ENCODE results near the gene MT1F. TPM values are rescaled to one million over a fixed set of nuclear protein-coding genes. Genes with fewer than 3 reads are reported as not detected.

The MT1F gene
- total and polyA plus RNA-seq, 9 donors, result 0.35 to 3.9 (median 1.3) TPM; not detected in 1

- peaks cover 24% of the 10 kb centered on the region for H3K27me3 ChIP-seq (ENCODE audit: control insufficient read depth, insufficient read depth, low read length)
- H3K36me3 ChIP-seq (ENCODE audit: control insufficient read depth, insufficient read depth, low read length), result no peaks in the 10 kb centered on the region
- H3K9me3 ChIP-seq (replicated peaks; ENCODE audit: control insufficient read depth, low read depth, low read length), result no peaks in the 10 kb centered on the region
- DNase-seq, result peak; percentile 86
- WGBS (ENCODE audit: insufficient coverage), result 2% methylated on average over 61 of the region's 62 CpGs
- H3K4me3 ChIP-seq (ENCODE audit: low read length), result peak within 1 kb of the TSS; percentile 71
- peaks cover 19% of the 10 kb centered on the region for H3K4me1 ChIP-seq (ENCODE audit: control insufficient read depth, insufficient read depth, low read length)
- peak within 1 kb of the TSS; percentile 82 for H3K27ac ChIP-seq (ENCODE audit: low read length)
Observed at GRCh38 chr16:56625140-56625942, 32.4 kb upstream of the MT1F start, which contains the start of gene MT1E. Gene MT1E (plus strand): TSS chr16:56625781. CDS start chr16:56625852, 71 bp downstream.

- Histone ChIP-seq H3K36me3 (ENCODE audit: control insufficient read depth, insufficient read depth, low read length) (no peaks in the 10 kb centered on the region), H3K4me1 (ENCODE audit: control insufficient read depth, insufficient read depth, low read length) (peaks cover 19% of the 10 kb centered on the region), H3K27me3 (ENCODE audit: control insufficient read depth, insufficient read depth, low read length) (peaks cover 27% of the 10 kb centered on the region), H3K9me3 (replicated peaks; ENCODE audit: control insufficient read depth, low read depth, low read length) (no peaks in the 10 kb centered on the region), H3K4me3 (ENCODE audit: low read length) (peak overlapping the region; percentile 71), H3K27ac (ENCODE audit: low read length) (peak overlapping the region; percentile 77)
- peak; percentile 77 for DNase-seq
- 21% methylated on average over 12 of the region's 16 CpGs for WGBS (ENCODE audit: insufficient coverage)
Observed at GRCh38 chr16:56625943-56626654, 31.7 kb upstream of the MT1F start.

- no peaks in the 10 kb centered on the region for H3K36me3 ChIP-seq (ENCODE audit: control insufficient read depth, insufficient read depth, low read length)
- no peak overlapping the region for H3K27ac ChIP-seq (ENCODE audit: low read length)
- H3K27me3 ChIP-seq (ENCODE audit: control insufficient read depth, insufficient read depth, low read length), result peaks cover 32% of the 10 kb centered on the region
- WGBS (ENCODE audit: insufficient coverage), result 58% methylated on average over 5 of the region's 7 CpGs
- no peak overlapping the region for H3K4me3 ChIP-seq (ENCODE audit: low read length)
- H3K9me3 ChIP-seq (replicated peaks; ENCODE audit: control insufficient read depth, low read depth, low read length), result no peaks in the 10 kb centered on the region
- H3K4me1 ChIP-seq (ENCODE audit: control insufficient read depth, insufficient read depth, low read length), result peaks cover 20% of the 10 kb centered on the region
- DNase-seq, result no peak
Observed at GRCh38 chr16:56626685-56627084, 31.1 kb upstream of the MT1F start.

- H3K4me3 ChIP-seq (ENCODE audit: low read length), result no peak overlapping the region
- H3K4me1 ChIP-seq (ENCODE audit: control insufficient read depth, insufficient read depth, low read length), result peaks cover 32% of the 10 kb centered on the region
- no peak for DNase-seq
- H3K27ac ChIP-seq (ENCODE audit: low read length), result no peak overlapping the region
- peaks cover 52% of the 10 kb centered on the region for H3K27me3 ChIP-seq (ENCODE audit: control insufficient read depth, insufficient read depth, low read length)
- H3K36me3 ChIP-seq (ENCODE audit: control insufficient read depth, insufficient read depth, low read length), result no peaks in the 10 kb centered on the region
- 39% methylated on average over 4 of the region's 9 CpGs for WGBS (ENCODE audit: insufficient coverage)
- H3K9me3 ChIP-seq (replicated peaks; ENCODE audit: control insufficient read depth, low read depth, low read length), result no peaks in the 10 kb centered on the region
Observed at GRCh38 chr16:56628486-56629350, 29.0 kb upstream of the MT1F start.

GRCh38 chr16:56629531-56629930 is 28.2 kb upstream of the MT1F start:
- H3K4me3 ChIP-seq (ENCODE audit: low read length), result no peak overlapping the region
- WGBS (ENCODE audit: insufficient coverage), result 88% methylated on average over 3 of the region's 3 CpGs
- DNase-seq, result no peak
- peaks cover 32% of the 10 kb centered on the region for H3K4me1 ChIP-seq (ENCODE audit: control insufficient read depth, insufficient read depth, low read length)
- H3K27ac ChIP-seq (ENCODE audit: low read length), result no peak overlapping the region
- H3K36me3 ChIP-seq (ENCODE audit: control insufficient read depth, insufficient read depth, low read length), result no peaks in the 10 kb centered on the region
- H3K27me3 ChIP-seq (ENCODE audit: control insufficient read depth, insufficient read depth, low read length), result peaks cover 58% of the 10 kb centered on the region
- no peaks in the 10 kb centered on the region for H3K9me3 ChIP-seq (replicated peaks; ENCODE audit: control insufficient read depth, low read depth, low read length)

GRCh38 chr16:56630134-56630533 is 27.6 kb upstream of the MT1F start:
- Histone ChIP-seq H3K27me3 (ENCODE audit: control insufficient read depth, insufficient read depth, low read length) (peaks cover 60% of the 10 kb centered on the region), H3K4me1 (ENCODE audit: control insufficient read depth, insufficient read depth, low read length) (peaks cover 30% of the 10 kb centered on the region), H3K9me3 (replicated peaks; ENCODE audit: control insufficient read depth, low read depth, low read length) (no peaks in the 10 kb centered on the region), H3K27ac (ENCODE audit: low read length) (no peak overlapping the region), H3K36me3 (ENCODE audit: control insufficient read depth, insufficient read depth, low read length) (no peaks in the 10 kb centered on the region), H3K4me3 (ENCODE audit: low read length) (no peak overlapping the region)
- DNase-seq, result no peak
- 60% methylated on average over 1 of the region's 3 CpGs for WGBS (ENCODE audit: insufficient coverage)

- no peak overlapping the region for H3K4me3 ChIP-seq (ENCODE audit: low read length)
- H3K4me1 ChIP-seq (ENCODE audit: control insufficient read depth, insufficient read depth, low read length), result peaks cover 23% of the 10 kb centered on the region
- no peaks in the 10 kb centered on the region for H3K9me3 ChIP-seq (replicated peaks; ENCODE audit: control insufficient read depth, low read depth, low read length)
- H3K27ac ChIP-seq (ENCODE audit: low read length), result no peak overlapping the region
- no peak for DNase-seq
- H3K36me3 ChIP-seq (ENCODE audit: control insufficient read depth, insufficient read depth, low read length), result no peaks in the 10 kb centered on the region
- 90% methylated on average over 6 of the region's 10 CpGs for WGBS (ENCODE audit: insufficient coverage)
- peaks cover 61% of the 10 kb centered on the region for H3K27me3 ChIP-seq (ENCODE audit: control insufficient read depth, insufficient read depth, low read length)
Observed at GRCh38 chr16:56631197-56631596, 26.6 kb upstream of the MT1F start.

- Histone ChIP-seq H3K9me3 (replicated peaks; ENCODE audit: control insufficient read depth, low read depth, low read length) (no peaks in the 10 kb centered on the region), H3K4me1 (ENCODE audit: control insufficient read depth, insufficient read depth, low read length) (peaks cover 17% of the 10 kb centered on the region), H3K4me3 (ENCODE audit: low read length) (peak overlapping the region; percentile 43), H3K27ac (ENCODE audit: low read length) (peak overlapping the region; percentile 2), H3K36me3 (ENCODE audit: control insufficient read depth, insufficient read depth, low read length) (no peaks in the 10 kb centered on the region), H3K27me3 (ENCODE audit: control insufficient read depth, insufficient read depth, low read length) (peaks cover 63% of the 10 kb centered on the region)
- DNase-seq, result no peak
- 11% methylated on average over 3 of the region's 14 CpGs for WGBS (ENCODE audit: insufficient coverage)
Observed at GRCh38 chr16:56631832-56632155, 26.0 kb upstream of the MT1F start.

- Histone ChIP-seq H3K27me3 (ENCODE audit: control insufficient read depth, insufficient read depth, low read length) (peaks cover 68% of the 10 kb centered on the region), H3K27ac (ENCODE audit: low read length) (peak within 1 kb of the TSS; percentile 2), H3K4me3 (ENCODE audit: low read length) (peak within 1 kb of the TSS; percentile 43), H3K36me3 (ENCODE audit: control insufficient read depth, insufficient read depth, low read length) (no peaks in the 10 kb centered on the region), H3K4me1 (ENCODE audit: control insufficient read depth, insufficient read depth, low read length) (peaks cover 17% of the 10 kb centered on the region), H3K9me3 (replicated peaks; ENCODE audit: control insufficient read depth, low read depth, low read length) (no peaks in the 10 kb centered on the region)
- under 1% methylated on average over 50 of the region's 61 CpGs for WGBS (ENCODE audit: insufficient coverage)
- DNase-seq, result peak; percentile 67
Observed at GRCh38 chr16:56632156-56632847, 25.5 kb upstream of the MT1F start, which contains the start of gene MT1M. Gene MT1M (plus strand): TSS chr16:56632659. CDS start chr16:56632732, 73 bp downstream.
